HEK293 (cell line): Measurements from ENCODE around the gene ADAMTS13.

Experiments
- CTCF ChIA-PET: fragments of 350-600 bp; formaldehyde crosslinking; extraction: SDS; loops from one replicate; lab custom pipeline; 2021; ENCODE audit warnings: antibody characterized with exemption; lab: Yijun Ruan, JAX
- POLR2A ChIA-PET: fragments of 300-600 bp; formaldehyde crosslinking; extraction: SDS; loops from one replicate; lab custom pipeline; 2020; ENCODE audit warnings: antibody characterized with exemption, inconsistent platforms; lab: Yijun Ruan, JAX
- H3K27ac ChIP-seq: fragments of 200-500 bp; sonication (Bioruptor generic); 2 replicates; pipeline ENCODE4 v1.5.1; 2014; ENCODE audit warnings: low read depth, low read length, control low read depth, inconsistent platforms; ENCODE audit errors: extremely low read depth
- H3K36me3 ChIP-seq, 2 experiments: fragments of 200-500 bp in 1 of 2; sonication (Bioruptor generic) in 1 of 2; 1 replicate in 1 of 2; 2 replicates in 1 of 2; pipeline ENCODE4 v1.5.1; 2014 to 2017; ENCODE audit warnings: inconsistent platforms in 2 of 2, low read length in 2 of 2; ENCODE audit not compliant: control insufficient read depth in 2 of 2, insufficient read depth in 1 of 2
- H3K4me1 ChIP-seq: fragments of 200-500 bp; sonication (Bioruptor generic); 2 replicates; pipeline ENCODE4 v1.5.1; 2014; ENCODE audit warnings: mild to moderate bottlenecking, low read length, inconsistent platforms; ENCODE audit not compliant: control insufficient read depth, insufficient read depth
- H3K4me3 ChIP-seq: 2 replicates; pipeline ENCODE4 v1.5.1; 2011; ENCODE audit warnings: low read depth, mild to moderate bottlenecking, control low read depth, low read length, moderate library complexity
- H3K9me3 ChIP-seq: fragments of 200-500 bp; sonication (Bioruptor generic); 2 replicates; pipeline ENCODE4 v1.5.1; 2014; ENCODE audit warnings: low read depth, low read length, inconsistent platforms; ENCODE audit not compliant: control insufficient read depth, insufficient read depth
- CTCF ChIP-seq: fragments of 450-650 bp; formaldehyde crosslinking; IDR thresholded peaks from 2 replicates; pipeline ENCODE4 v1.5.1; 2016; ENCODE audit warnings: missing biosample characterization, missing genetic modification characterization
- KLF7 ChIP-seq: fragments of 450-650 bp; formaldehyde crosslinking; IDR thresholded peaks from 2 replicates; pipeline ENCODE4 v1.5.1; 2016; ENCODE audit warnings: missing biosample characterization, missing genetic modification characterization, borderline replicate concordance
- SP3 ChIP-seq: fragments of 450-650 bp; formaldehyde crosslinking; IDR thresholded peaks from 2 replicates; pipeline ENCODE4 v1.5.1; 2016; ENCODE audit warnings: missing biosample characterization, missing genetic modification characterization
- YY2 ChIP-seq: fragments of 450-650 bp; formaldehyde crosslinking; IDR thresholded peaks from 2 replicates; pipeline ENCODE4 v1.5.1; 2016; ENCODE audit warnings: missing biosample characterization, missing genetic modification characterization
- ZIC2 ChIP-seq: fragments of 450-650 bp; formaldehyde crosslinking; IDR thresholded peaks from 2 replicates; pipeline ENCODE4 v1.5.1; 2016; ENCODE audit warnings: missing biosample characterization, missing genetic modification characterization
- ZNF10 ChIP-seq: fragments of 450-650 bp; formaldehyde crosslinking; IDR thresholded peaks from 2 replicates; pipeline ENCODE4 v1.5.1; 2017; ENCODE audit warnings: missing biosample characterization, missing genetic modification characterization
- ZNF16 ChIP-seq: fragments of 450-650 bp; formaldehyde crosslinking; IDR thresholded peaks from 2 replicates; pipeline ENCODE4 v1.5.1; 2016; ENCODE audit warnings: low read depth, missing biosample characterization, missing genetic modification characterization
- ZNF174 ChIP-seq: fragments of 450-650 bp; formaldehyde crosslinking; IDR thresholded peaks from 2 replicates; pipeline ENCODE4 v1.5.0; 2017; ENCODE audit warnings: missing biosample characterization, mild to moderate bottlenecking, missing genetic modification characterization
- ZNF324 ChIP-seq: fragments of 450-650 bp; formaldehyde crosslinking; IDR thresholded peaks from 2 replicates; pipeline ENCODE4 v1.5.1; 2016; ENCODE audit warnings: missing biosample characterization, missing genetic modification characterization
- ZNF654 ChIP-seq: fragments of 450-650 bp; formaldehyde crosslinking; IDR thresholded peaks from 2 replicates; pipeline ENCODE4 v1.5.1; 2016; ENCODE audit warnings: low read depth, missing biosample characterization, missing genetic modification characterization
- ZNF76 ChIP-seq: fragments of 450-650 bp; formaldehyde crosslinking; IDR thresholded peaks from 2 replicates; pipeline ENCODE4; 2016; ENCODE audit warnings: low read depth, missing biosample characterization, missing genetic modification characterization, borderline replicate concordance
- ZNF791 ChIP-seq: fragments of 450-650 bp; formaldehyde crosslinking; IDR thresholded peaks from 2 replicates; pipeline ENCODE4 v1.5.1; 2016; ENCODE audit warnings: missing biosample characterization, missing genetic modification characterization

The ADAMTS13 gene

GRCh38 chr9:133402689-133403088 is 19.5 kb upstream of the ADAMTS13 start:
- TF ChIP-seq ZNF76 (tag by site-specific recombination), result no peak
- TF ChIP-seq CTCF (tag by site-specific recombination), result no peak
- TF ChIP-seq YY2, result no peak
- no peak for TF ChIP-seq KLF7 (tag by site-specific recombination)
- TF ChIP-seq ZNF16 (tag by site-specific recombination), result no peak
- no peak for TF ChIP-seq SP3 (tag by site-specific recombination)
- no peak for TF ChIP-seq ZNF791 (tag by site-specific recombination)
- ChIA-PET CTCF (interaction anchor here (0.7 to 4.8 kb wide), 7 partner anchors 24 to 232 kb away, joined by 3 to 24 read pairs (median 3); no protein-coding TSS in a partner anchor), POLR2A (interaction anchor here (0.7 kb wide), 1 partner anchor 12 kb away, joined by 6 read pairs; no protein-coding TSS in a partner anchor)
- Histone ChIP-seq H3K27ac (no peak overlapping the region), H3K9me3 (no peaks in the 10 kb centered on the region), H3K4me3 (no peak overlapping the region), H3K4me1 (no peaks in the 10 kb centered on the region), H3K36me3 (peaks cover 0 to 60% of the 10 kb centered on the region in 2 experiments; a peak in 1 of 3 replicates)

GRCh38 chr9:133403766-133404453 is 18.3 kb upstream of the ADAMTS13 start:
- ChIA-PET POLR2A (interaction anchor here (1.0 to 1.3 kb wide), 3 partner anchors 27 to 56 kb away, joined by 3 read pairs; partner anchors contain the start of genes MED22 and RPL7A), CTCF (interaction anchor here (0.5 to 4.8 kb wide), 19 partner anchors 8 to 486 kb away, joined by 3 to 24 read pairs (median 3); no protein-coding TSS in a partner anchor)
- H3K27ac ChIP-seq, result no peak overlapping the region
- H3K4me1 ChIP-seq, result no peaks in the 10 kb centered on the region
- no peak overlapping the region for H3K4me3 ChIP-seq
- no peaks in the 10 kb centered on the region for H3K9me3 ChIP-seq
- TF ChIP-seq ZNF324 (tag by site-specific recombination) (no peak), ZNF654 (peak; percentile 55), ZNF10 (tag by site-specific recombination) (peak; percentile 78), ZIC2 (tag by site-specific recombination) (peak; percentile 45; the same call in 1 of the 2 replicates), CTCF (tag by site-specific recombination) (peak; percentile 86)
- peaks cover 5 to 68% of the 10 kb centered on the region in 2 experiments; a peak in 2 of 3 replicates for H3K36me3 ChIP-seq

- ChIA-PET CTCF (interaction anchor here (0.6 to 4.8 kb wide), 16 partner anchors 9 to 487 kb away, joined by 3 to 24 read pairs (median 4); no protein-coding TSS in a partner anchor), POLR2A (interaction anchor here (1.0 to 1.3 kb wide), 3 partner anchors 27 to 57 kb away, joined by 3 read pairs; partner anchors contain the start of genes MED22 and RPL7A)
- Histone ChIP-seq H3K4me3 (no peak overlapping the region), H3K27ac (no peak overlapping the region), H3K36me3 (peaks cover 5 to 74% of the 10 kb centered on the region in 2 experiments; a peak in 2 of 3 replicates), H3K4me1 (no peaks in the 10 kb centered on the region)
- TF ChIP-seq ZNF174 (tag by site-specific recombination) (no peak), ZNF16 (tag by site-specific recombination) (no peak)
- TF ChIP-seq, all 188 proteins: peak for 0
- no peaks in the 10 kb centered on the region for H3K9me3 ChIP-seq
Measured at GRCh38 chr9:133404454-133405002, 17.6 kb upstream of the ADAMTS13 start.
